Superior temporal gyrus (tissue), 1 donor: ENCODE data around the gene ASAP2.
"Not testable (repeated sequence)": the region's sequence is repeated elsewhere in the genome, so short reads cannot be mapped to it uniquely, and the experiment has no call there.

ENCODE experiments used
- DNase-seq: peaks from one replicate; pipeline ENCODE4 v3.0.0-alpha.2; 2016; ENCODE audit errors: extremely low spot score

The ASAP2 gene

DNA sequence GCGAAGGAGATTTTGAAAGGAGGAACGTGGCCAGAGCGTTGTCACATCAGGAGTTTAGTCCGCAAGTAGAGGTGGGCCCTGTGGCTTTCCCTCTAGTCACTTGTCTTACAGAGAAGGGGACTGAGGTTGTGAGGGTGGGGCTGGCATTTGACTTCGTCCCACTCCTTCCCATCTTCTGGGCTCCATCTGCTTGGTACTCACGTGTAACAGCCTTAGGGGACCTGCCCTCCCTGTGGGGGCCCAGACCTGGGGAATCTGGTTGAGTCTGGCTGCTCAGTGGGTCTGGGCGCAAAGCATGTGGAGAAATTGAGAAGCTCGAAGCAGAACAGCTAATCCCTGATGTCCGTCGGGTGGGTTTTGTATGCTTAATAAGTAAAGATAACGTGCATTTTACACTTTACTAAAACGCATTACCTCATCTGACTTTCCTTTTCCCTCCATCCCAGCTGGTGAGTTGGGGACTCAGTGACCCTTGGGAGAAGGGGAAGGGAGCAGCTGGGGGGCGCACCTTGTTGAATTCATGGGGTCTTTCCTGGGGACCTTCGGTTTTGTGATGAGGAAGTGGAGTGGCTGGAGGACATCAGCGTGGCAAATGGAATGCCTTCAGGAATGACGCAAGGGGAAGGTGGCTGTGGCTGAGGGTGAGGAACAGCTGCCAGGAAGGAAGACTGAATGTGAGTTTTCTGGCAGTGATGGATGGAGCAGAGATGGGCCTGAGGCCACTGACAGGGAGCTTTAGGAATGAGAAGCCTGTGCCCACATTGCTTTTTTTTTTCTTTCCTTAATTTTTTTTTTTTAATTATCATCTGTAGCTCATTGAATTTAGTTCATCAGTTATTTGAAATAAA lies 44.8 kb downstream of the ASAP2 start:
- DNase-seq, result no peak

DNA sequence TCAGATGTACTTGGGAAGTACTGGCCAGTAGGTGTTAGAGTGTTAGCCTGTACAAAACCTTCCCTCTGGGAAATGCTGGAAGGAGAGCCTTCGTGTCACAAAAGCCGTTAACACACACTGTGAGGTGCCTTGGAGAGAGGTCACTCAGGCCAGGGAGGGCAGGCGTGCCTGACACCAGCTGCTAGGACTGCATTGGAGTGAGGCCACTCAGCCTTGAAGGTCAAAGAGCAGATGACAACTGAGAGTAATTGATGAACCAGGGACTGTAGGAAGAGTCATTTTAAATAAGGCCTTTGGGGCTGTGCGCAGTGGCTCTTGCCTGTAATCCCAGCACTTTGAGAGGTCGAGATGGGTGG lies 45.4 kb downstream of the ASAP2 start:
- no peak for DNase-seq

DNA sequence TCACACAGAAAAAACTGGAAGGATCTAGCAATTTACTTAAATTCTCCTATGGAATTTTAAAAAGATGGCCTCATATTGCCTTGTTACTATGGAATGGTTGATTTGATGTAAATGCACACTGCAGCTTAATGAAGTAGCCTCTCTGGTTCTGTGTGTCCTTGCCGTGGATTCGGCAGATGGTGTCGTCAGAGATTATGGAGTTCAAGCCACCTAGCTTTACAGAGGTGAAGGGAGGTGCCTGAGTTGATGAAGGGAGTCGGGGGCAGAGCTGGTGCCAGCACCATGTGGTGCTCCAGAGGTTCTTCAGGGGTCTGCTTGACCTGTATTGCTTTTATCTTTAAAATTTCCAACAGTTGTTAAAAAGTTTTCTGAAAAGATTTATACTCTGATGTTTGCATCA lies 48.8 kb downstream of the ASAP2 start:
- no peak for DNase-seq

DNA sequence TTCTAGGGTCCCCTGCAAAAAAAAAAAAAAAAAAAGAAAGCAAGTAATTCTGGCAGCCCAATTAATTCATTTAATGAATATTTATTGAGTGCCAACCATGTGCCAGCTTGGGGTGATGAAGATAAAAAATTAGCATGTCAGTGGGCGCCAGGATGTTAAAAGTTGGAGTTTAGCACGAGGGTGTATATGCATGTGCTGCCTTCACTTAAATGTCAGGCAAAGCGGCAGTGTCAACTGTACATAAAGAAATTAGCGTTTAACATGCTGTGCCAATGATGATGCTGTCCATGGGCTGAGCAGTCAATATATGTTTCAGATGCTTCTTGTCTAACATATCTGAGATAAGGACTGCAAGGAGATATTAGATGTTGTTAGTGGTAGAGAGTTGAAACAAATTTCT lies 49.5 kb downstream of the ASAP2 start:
- DNase-seq, result no peak

DNA sequence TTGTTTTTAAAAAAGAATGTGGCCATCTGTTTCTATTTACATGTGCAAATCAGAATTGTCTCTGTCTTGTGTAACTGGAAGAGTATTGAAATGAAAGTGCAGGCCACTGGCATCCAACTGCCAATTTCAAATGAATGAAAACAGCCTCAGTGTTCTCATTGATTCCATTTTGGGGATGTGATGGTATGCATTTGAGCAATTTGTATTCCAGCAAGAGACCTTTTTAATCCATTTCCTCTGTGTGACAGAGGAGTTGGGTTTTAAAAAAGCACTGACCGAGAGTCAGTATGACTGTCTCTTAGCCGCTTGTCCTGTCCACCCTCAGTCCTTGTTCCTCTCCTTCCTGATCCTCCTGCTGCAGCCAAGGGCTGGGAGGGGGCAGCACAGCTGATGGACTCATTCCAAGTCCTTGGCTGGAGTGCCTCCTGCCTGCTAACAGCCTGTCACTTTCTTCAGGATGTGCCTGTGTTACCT lies 50.0 kb downstream of the ASAP2 start:
- DNase-seq, result peak; percentile 80

DNA sequence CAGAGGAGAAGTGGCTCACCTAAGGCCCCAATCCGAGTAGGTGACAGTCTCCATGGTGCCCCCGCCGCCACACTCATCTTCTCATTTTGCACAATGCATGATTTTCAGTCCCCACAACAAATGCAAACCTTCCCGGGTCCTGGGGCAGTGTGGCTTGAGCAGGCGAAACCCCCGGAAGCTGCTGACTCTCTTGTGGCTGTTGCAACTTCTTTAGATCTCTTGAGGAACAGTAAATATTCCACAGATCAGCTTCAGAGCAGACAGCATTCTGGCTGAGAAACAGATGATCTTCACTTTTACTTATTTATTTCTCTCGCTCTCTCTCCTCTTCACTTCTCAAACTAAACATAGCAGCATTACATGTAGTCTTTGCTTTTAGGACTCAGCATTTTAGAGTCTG lies 51.9 kb downstream of the ASAP2 start:
- no peak for DNase-seq

GRCh38 chr2:9258953-9259399 lies 52.4 kb downstream of the ASAP2 start:
- DNase-seq, result no peak

GRCh38 chr2:9260464-9260918 lies 53.9 kb downstream of the ASAP2 start:
- peak; percentile 73 for DNase-seq

DNA sequence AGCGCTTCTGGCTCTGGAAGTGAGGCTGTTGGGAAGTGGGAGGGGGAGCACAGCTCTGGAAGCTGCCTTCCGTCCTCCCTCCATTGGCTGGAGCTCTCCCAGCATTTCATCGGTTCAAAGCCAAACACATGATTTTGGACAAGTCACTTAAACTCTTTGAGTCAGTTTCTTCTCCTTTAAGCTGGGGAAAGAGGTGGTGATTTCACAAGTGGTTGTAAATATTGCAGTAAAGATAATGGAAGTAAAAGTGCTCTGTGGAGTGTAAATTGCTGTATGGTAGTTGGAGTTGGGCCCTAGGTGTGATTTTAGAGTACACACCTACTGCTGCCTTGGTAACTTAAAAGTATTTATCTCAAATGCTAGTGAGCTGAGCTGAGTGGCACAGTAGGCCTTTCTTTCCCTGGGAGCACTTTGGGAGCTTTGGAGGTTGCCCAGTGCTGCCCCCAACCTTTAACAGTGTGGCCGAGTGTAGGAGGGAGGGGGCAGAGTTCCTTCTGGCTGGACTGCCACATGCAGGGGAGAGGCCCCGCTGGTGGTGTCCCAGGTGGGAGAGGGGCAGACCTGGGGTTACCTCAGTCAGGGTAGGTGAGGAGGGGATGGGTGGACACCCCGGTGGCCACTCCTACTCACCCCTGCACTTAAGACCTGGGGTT lies 54.7 kb downstream of the ASAP2 start:
- DNase-seq, result peak; percentile 45

GRCh38 chr2:9262671-9263171 lies 56.1 kb downstream of the ASAP2 start:
- peak; percentile 63 for DNase-seq

DNA sequence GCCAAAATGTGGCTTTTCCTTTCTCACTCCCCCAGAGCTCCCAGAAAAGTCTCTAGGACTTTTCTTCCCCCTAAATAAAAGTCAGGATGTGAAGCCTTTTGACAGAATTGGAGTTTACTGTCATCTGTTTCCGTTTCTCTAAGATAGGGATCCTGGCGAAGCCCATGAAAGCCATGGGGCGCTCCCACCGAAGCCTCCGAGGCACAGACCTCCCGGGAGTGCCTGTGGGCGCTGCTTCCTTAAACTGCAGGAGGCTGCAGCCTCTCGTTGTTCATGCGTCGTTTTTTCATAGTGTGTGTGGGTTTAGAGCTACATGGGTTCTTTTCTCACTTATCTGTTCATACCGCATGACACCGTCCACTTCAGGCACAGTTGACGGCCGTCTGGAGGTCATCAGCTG lies 56.8 kb downstream of the ASAP2 start:
- peak; percentile 42 for DNase-seq

DNA sequence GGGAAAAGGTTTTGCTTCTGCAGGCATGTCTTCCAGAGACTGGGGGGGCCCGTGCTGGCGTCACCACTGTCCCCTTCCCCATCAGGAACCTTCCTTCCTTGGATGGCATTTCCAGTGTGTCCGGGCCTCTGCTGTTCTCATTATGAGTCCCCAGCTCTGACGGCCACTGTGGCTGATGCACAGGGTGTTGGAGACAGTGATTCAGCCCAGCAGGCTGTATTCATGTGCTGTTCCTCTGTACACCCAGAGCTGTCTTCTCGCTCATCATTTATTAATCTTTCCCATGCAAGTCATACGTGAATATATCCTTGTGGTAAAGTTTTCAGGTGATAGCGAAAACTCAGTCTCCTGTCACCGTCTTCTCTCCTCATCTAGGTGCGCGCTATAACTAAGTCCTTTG lies 57.7 kb downstream of the ASAP2 start:
- DNase-seq, result no peak

GRCh38 chr2:9266711-9267110 lies 60.1 kb downstream of the ASAP2 start:
- no peak for DNase-seq

- DNase-seq, result not testable (repeated sequence)
Observed at GRCh38 chr2:9267286-9267685, 60.7 kb downstream of the ASAP2 start.

- no peak for DNase-seq
Observed at GRCh38 chr2:9268301-9269080, 61.9 kb downstream of the ASAP2 start.

DNA sequence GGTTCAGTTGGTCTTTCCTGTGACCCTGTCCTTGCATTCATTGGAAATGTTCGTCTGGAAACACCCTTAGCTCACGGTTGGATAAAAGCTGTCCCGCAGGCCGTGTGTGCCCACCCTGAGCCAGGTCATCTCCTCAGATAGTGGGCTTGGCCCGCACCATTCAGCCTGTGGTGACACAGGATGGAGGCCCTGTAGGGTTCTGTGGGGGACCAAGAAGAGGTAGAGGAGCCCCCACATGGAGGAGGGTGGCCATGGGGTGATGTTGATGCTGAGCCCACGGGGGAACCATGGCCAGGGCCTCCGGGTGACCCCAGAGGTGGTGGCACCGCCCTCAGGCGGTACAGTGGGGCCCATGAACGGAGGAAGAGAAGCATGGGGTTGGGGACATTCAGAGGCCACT lies 62.7 kb downstream of the ASAP2 start:
- no peak for DNase-seq

- no peak for DNase-seq
Observed at GRCh38 chr2:9269695-9270360, 63.2 kb downstream of the ASAP2 start.

GRCh38 chr2:9271091-9271490 lies 64.5 kb downstream of the ASAP2 start:
- DNase-seq, result no peak

- DNase-seq, result no peak
Observed at GRCh38 chr2:9271691-9272090, 65.1 kb downstream of the ASAP2 start.

DNA sequence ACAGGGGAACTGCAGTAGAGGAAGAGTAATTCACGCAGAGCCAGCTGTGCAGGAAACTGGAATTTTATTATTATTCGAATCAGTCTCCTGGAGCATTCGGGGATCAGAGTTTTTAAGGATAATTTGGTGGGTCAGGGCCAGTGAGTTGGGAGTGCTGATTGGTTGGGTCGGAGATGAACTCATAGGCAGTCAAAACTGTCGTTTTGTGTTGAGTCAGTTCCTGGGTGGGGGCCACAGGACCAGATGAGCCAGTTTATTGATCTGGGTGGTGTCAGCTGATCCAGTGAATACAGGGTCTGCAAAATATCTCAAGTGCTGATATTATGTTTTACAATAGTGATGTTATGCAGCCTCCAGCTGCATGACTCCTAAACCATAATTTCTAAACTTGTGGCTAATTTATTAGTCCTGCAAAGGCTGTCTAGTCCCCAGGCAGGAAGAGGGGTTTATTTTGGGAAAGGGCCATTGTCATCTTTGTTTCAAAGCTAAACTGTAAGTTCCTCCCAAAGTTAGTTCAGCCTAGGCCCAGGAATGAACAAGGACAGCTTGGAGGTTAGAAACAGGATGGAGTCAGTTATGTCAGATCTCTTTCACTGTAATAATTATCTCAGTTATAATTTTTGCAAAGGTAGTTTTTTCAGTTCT lies 67.0 kb downstream of the ASAP2 start:
- no peak for DNase-seq

DNA sequence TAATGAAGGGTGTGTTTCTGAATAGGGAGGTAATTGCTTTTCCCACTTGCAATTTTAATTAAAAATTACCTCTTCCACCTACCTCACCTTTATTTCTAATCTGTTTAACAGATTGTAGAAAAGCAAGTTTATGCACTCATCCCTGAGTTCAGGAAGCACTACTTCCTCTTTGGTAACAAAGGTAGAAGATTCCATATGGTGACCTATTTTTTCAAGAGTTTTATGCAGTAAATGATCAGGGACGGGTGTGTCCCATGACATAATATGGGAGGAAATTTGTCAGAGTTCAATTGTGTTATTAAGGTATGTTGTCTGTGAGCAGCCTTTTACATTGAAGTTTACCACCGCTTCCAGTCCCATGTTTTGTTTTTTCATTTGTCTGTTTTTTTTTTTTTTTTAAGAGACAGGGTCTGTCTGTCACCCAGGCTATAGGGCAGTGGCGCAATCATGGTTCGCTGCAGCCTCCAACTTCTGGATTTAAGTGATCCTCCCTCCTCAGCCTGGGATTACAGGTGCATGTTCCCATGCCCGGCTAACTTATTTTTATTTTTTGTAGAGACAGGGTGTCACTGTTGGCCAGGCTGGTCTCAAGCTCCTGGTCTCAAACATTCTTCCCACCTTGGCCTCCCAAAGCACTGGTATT lies 68.2 kb downstream of the ASAP2 start:
- no peak for DNase-seq
